ENCODE measurements around the gene ANO1.
"Not testable (repeated sequence)": the region's sequence is repeated elsewhere in the genome, so short reads cannot be mapped to it uniquely, and the experiment has no call there.

The ANO1 gene

GRCh38 chr11:70200212-70200844 lies 122.2 kb downstream of the ANO1 start:
- DNase-seq = no peak

GRCh38 chr11:70201047-70201446 lies 122.9 kb downstream of the ANO1 start:
- DNase-seq = not testable (repeated sequence)

GRCh38 chr11:70201882-70202861 lies 124.1 kb downstream of the ANO1 start:
- no peak for DNase-seq

GRCh38 chr11:70202920-70203750 lies 125.0 kb downstream of the ANO1 start, which contains the start of gene FADD:
Gene FADD (plus strand): TSS chr11:70203296. CDS start chr11:70203460, 164 bp downstream.
- peak; percentile 87 for DNase-seq

- DNase-seq = peak; percentile 90
Measured at GRCh38 chr11:70203751-70204465, 125.8 kb downstream of the ANO1 start.

- DNase-seq = no peak
Measured at GRCh38 chr11:70204466-70204799, 126.3 kb downstream of the ANO1 start.

GRCh38 chr11:70205049-70205725 lies 127.1 kb downstream of the ANO1 start:
- no peak for DNase-seq

GRCh38 chr11:70205766-70206165 lies 127.6 kb downstream of the ANO1 start:
- DNase-seq = no peak

GRCh38 chr11:70206226-70206981 lies 128.3 kb downstream of the ANO1 start:
- no peak for DNase-seq

GRCh38 chr11:70206982-70207376 lies 128.9 kb downstream of the ANO1 start:
- no peak for DNase-seq

- DNase-seq = no peak
Measured at GRCh38 chr11:70207531-70208131, 129.5 kb downstream of the ANO1 start.

- DNase-seq = no peak
Measured at GRCh38 chr11:70209391-70209912, 131.3 kb downstream of the ANO1 start.

- no peak for DNase-seq
Measured at GRCh38 chr11:70210051-70210501, 132.0 kb downstream of the ANO1 start.

- no peak for DNase-seq
Measured at GRCh38 chr11:70210530-70210929, 132.4 kb downstream of the ANO1 start.

GRCh38 chr11:70212227-70212811 lies 134.2 kb downstream of the ANO1 start:
- DNase-seq = no peak

- DNase-seq = not testable (repeated sequence)
Measured at GRCh38 chr11:70217388-70217787, 139.3 kb downstream of the ANO1 start.

- not testable (repeated sequence) for DNase-seq
Measured at GRCh38 chr11:70218076-70218475, 140.0 kb downstream of the ANO1 start.

- no peak for DNase-seq
Measured at GRCh38 chr11:70220136-70220535, 142.0 kb downstream of the ANO1 start.

GRCh38 chr11:70220920-70221319 lies 142.8 kb downstream of the ANO1 start:
- no peak for DNase-seq

- no peak for DNase-seq
Measured at GRCh38 chr11:70225681-70226177, 147.6 kb downstream of the ANO1 start.

All from activated CD4-positive, alpha-beta T cell treated with anti-CD3 and anti-CD28 coated beads, Interleukin-2, amount 50 U/mL, for 1 hour (primary cell).